GM23338 (cell line): ENCODE measurements around the gene UBE2S. TPM values are rescaled to one million over a fixed set of nuclear protein-coding genes. Genes with fewer than 3 reads are reported as not detected.

Experiments
- ATAC-seq: fragments of 200-7000 bp; cut with Tn5 transposase; 3 replicates; pipeline ENCODE4 v1.9.1; 2020
- DNase-seq: peaks from one replicate; pipeline ENCODE4 v3.0.0-alpha.2; 2015; ENCODE audit warnings: low spot score
- H2AFZ ChIP-seq: fragments of 200-600 bp; sonication (generic); 2 replicates; pipeline ENCODE4 v1.8.0; 2016; ENCODE audit warnings: antibody characterized with exemption, mild to moderate bottlenecking, moderate library complexity
- H3F3A ChIP-seq: fragments of 200-600 bp; sonication (generic); replicated peaks from 2 replicates; pipeline ENCODE4 v1.8.0; 2017; ENCODE audit warnings: antibody characterized with exemption, mixed run types, low read depth
- H3K27ac ChIP-seq: fragments of 200-600 bp; sonication (generic); 2 replicates; pipeline ENCODE4 v1.6.1; 2016; ENCODE audit warnings: low read depth
- H3K27me3 ChIP-seq: fragments of 200-600 bp; sonication (generic); 2 replicates; pipeline ENCODE4 v1.8.0; 2016; ENCODE audit warnings: mild to moderate bottlenecking, mixed run types, moderate library complexity; ENCODE audit not compliant: insufficient read depth
- H3K36me3 ChIP-seq: fragments of 200-600 bp; sonication (generic); 2 replicates; pipeline ENCODE4 v1.8.0; 2016; ENCODE audit warnings: mild to moderate bottlenecking; ENCODE audit not compliant: insufficient read depth
- H3K4me1 ChIP-seq: fragments of 200-600 bp; sonication (generic); 2 replicates; pipeline ENCODE4 v1.8.0; 2016; ENCODE audit warnings: mild to moderate bottlenecking, moderate library complexity; ENCODE audit not compliant: insufficient read depth
- H3K4me2 ChIP-seq: fragments of 200-600 bp; sonication (generic); 2 replicates; pipeline ENCODE4 v1.7.1; 2017; ENCODE audit warnings: mixed run types
- H3K4me3 ChIP-seq: fragments of 200-600 bp; sonication (generic); 2 replicates; pipeline ENCODE4 v1.6.1; 2016; ENCODE audit warnings: mixed run types
- H3K79me2 ChIP-seq: fragments of 200-600 bp; sonication (generic); replicated peaks from 2 replicates; pipeline ENCODE4 v1.8.0; 2017; ENCODE audit warnings: mild to moderate bottlenecking; ENCODE audit not compliant: insufficient read depth
- H3K9me2 ChIP-seq: fragments of 200-600 bp; sonication (generic); 2 replicates; pipeline ENCODE4 v1.8.0; 2017; ENCODE audit not compliant: insufficient read depth
- H4K20me1 ChIP-seq: fragments of 200-600 bp; sonication (generic); replicated peaks from 2 replicates; pipeline ENCODE4 v1.8.0; 2017; ENCODE audit warnings: mild to moderate bottlenecking; ENCODE audit not compliant: insufficient read depth
- H3K27ac Mint-ChIP-seq: 2 replicates; pipeline ENCODE4 v1.8.0; 2020; ENCODE audit warnings: inconsistent platforms, mild to moderate bottlenecking, moderate library complexity, mixed read lengths
- H3K27me3 Mint-ChIP-seq: 3 replicates; pipeline ENCODE4 v1.8.0; 2022; ENCODE audit warnings: low read depth, mild to moderate bottlenecking, moderate library complexity, mixed read lengths, inconsistent platforms; ENCODE audit not compliant: insufficient read depth, poor library complexity
- H3K36me3 Mint-ChIP-seq: 3 replicates; pipeline ENCODE4 v1.8.0; 2021; ENCODE audit warnings: low read depth, mild to moderate bottlenecking, inconsistent platforms, moderate library complexity, mixed read lengths
- H3K4me1 Mint-ChIP-seq: 3 replicates; pipeline ENCODE4 v1.8.0; 2020; ENCODE audit warnings: mild to moderate bottlenecking, inconsistent platforms, mixed read lengths
- H3K4me3 Mint-ChIP-seq: 3 replicates; pipeline ENCODE4 v1.8.0; 2021; ENCODE audit warnings: moderate library complexity, mild to moderate bottlenecking, inconsistent platforms, mixed read lengths
- H3K9me3 Mint-ChIP-seq: 3 replicates; pipeline ENCODE4 v1.8.0; 2020; ENCODE audit warnings: moderate library complexity, mild to moderate bottlenecking, inconsistent platforms, mixed read lengths
- CREB1 ChIP-seq: fragments of 250-450 bp; sonication (Bioruptor Pico); IDR thresholded peaks from 2 replicates; pipeline ENCODE4 v1.5.0; 2020; ENCODE audit warnings: low read depth, mild to moderate bottlenecking, moderate library complexity
- EZH2 ChIP-seq: fragments of 200-600 bp; sonication (generic); IDR thresholded peaks from one replicate; pipeline ENCODE4 v1.8.0; 2017; ENCODE audit warnings: antibody characterized with exemption, mild to moderate bottlenecking, low read depth; ENCODE audit not compliant: unreplicated experiment
- EZH2phosphoT487 ChIP-seq: fragments of 200-600 bp; sonication (generic); IDR thresholded peaks from one replicate; pipeline ENCODE4 v1.8.1; 2018; ENCODE audit warnings: antibody characterized with exemption; ENCODE audit not compliant: unreplicated experiment
- JUNB ChIP-seq: IDR thresholded peaks from one replicate; pipeline ENCODE4 v1.6.1; 2016; ENCODE audit warnings: antibody characterized with exemption; ENCODE audit not compliant: unreplicated experiment
- NANOG ChIP-seq: IDR thresholded peaks from 2 replicates; pipeline ENCODE4 v1.6.1; 2016; ENCODE audit warnings: antibody characterized with exemption, borderline replicate concordance
- POLR2AphosphoS5 ChIP-seq: IDR thresholded peaks from 2 replicates; pipeline ENCODE4 v1.6.1; 2016; ENCODE audit warnings: antibody characterized with exemption, low read depth
- STAT1 ChIP-seq: IDR thresholded peaks from one replicate; pipeline ENCODE4 v1.6.1; 2016; ENCODE audit warnings: antibody characterized with exemption; ENCODE audit not compliant: unreplicated experiment
- ZNF114 ChIP-seq: fragments of 250-450 bp; sonication (Bioruptor Pico); IDR thresholded peaks from 2 replicates; pipeline ENCODE4 v1.5.0; 2020; ENCODE audit warnings: mild to moderate bottlenecking, moderate library complexity
- ZNF331 ChIP-seq: fragments of 250-450 bp; sonication (Bioruptor Pico); IDR thresholded peaks from 2 replicates; pipeline ENCODE4 v1.5.0; 2020; ENCODE audit warnings: low read depth, mild to moderate bottlenecking, moderate library complexity
- polyA plus RNA-seq: library from polyadenylated mRNA; unstranded; fragments of >200 nt; fragmentation: Nextera tagmentation; extraction: Ambion mirVana; gene quantifications from 2 replicates; pipeline ENCODE4 v1.2.1, GENCODE V29; 2016
- total RNA-seq: library from RNA; depleted of rRNA; stranded (reverse); fragments of >200 nt; shearing (Covaris generic); gene quantifications from 2 replicates; pipeline ENCODE4 v1.2.3, GENCODE V29; 2014
- TF ChIP-seq, protein P1 (sequence below): fragments of 250-450 bp; sonication (Bioruptor Pico); IDR thresholded peaks from 2 replicates; pipeline ENCODE4 v1.5.0; 2020; ENCODE audit warnings: mild to moderate bottlenecking, moderate library complexity
- TF ChIP-seq, protein P2 (sequence below): IDR thresholded peaks from 2 replicates; pipeline ENCODE4 v1.6.1; 2016; ENCODE audit warnings: antibody characterized with exemption
- TF ChIP-seq, protein P3 (sequence below), 2 experiments: fragments of 200-600 bp in 1 of 2; sonication (generic) in 1 of 2; conservative IDR thresholded peaks; 2 replicates each; pipeline versions ENCODE4 v1.5.1 to v1.6.1; 2016 to 2017; ENCODE audit warnings: antibody characterized with exemption in 2 of 2, low read depth in 2 of 2, mild to moderate bottlenecking in 2 of 2, moderate library complexity in 1 of 2
- TF ChIP-seq, protein P4 (sequence below): IDR thresholded peaks from one replicate; pipeline ENCODE4 v1.6.1; 2018; ENCODE audit warnings: antibody characterized with exemption; ENCODE audit not compliant: unreplicated experiment

UBE2S gene
- total and polyA plus RNA-seq, 2 experiments from 2014 or later, result 363 to 533 TPM

DNA sequence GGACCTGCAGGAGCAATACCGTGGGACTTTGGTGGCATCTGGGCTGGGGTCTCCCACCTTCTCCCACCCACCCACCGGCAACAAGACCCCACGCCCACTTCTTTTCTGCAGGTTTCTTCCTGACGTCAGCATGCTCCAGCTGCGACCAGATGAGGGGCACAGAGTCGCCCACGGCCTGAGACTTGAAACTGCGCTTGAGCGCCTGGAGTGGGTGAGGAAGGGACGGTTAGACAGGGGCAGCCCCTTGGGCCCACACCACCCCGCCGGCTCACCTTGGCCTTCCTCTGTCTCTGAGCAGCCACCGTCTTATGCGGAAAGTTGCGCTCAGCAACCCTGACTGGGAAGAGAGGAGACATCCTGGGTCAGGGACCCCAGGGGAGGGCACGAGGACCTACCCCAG lies 46.7 kb downstream of the UBE2S start:
- H3K9me2 ChIP-seq, result no peaks in the 10 kb centered on the region
- H3K4me2 ChIP-seq, result no peak overlapping the region
- ATAC-seq (no peak), DNase-seq (no peak)
- Mint-ChIP-seq H3K9me3 (no peaks in the 10 kb centered on the region), H3K27me3 (peaks cover 32% of the 10 kb centered on the region), H3K27ac (no peak overlapping the region), H3K4me3 (no peak overlapping the region), H3K36me3 (no peaks in the 10 kb centered on the region), H3K4me1 (peaks cover 9% of the 10 kb centered on the region; the same call in 2 of the 3 replicates)
- H3K27me3 ChIP-seq, result peaks cover 24% of the 10 kb centered on the region
- TF ChIP-seq, protein P1, sequence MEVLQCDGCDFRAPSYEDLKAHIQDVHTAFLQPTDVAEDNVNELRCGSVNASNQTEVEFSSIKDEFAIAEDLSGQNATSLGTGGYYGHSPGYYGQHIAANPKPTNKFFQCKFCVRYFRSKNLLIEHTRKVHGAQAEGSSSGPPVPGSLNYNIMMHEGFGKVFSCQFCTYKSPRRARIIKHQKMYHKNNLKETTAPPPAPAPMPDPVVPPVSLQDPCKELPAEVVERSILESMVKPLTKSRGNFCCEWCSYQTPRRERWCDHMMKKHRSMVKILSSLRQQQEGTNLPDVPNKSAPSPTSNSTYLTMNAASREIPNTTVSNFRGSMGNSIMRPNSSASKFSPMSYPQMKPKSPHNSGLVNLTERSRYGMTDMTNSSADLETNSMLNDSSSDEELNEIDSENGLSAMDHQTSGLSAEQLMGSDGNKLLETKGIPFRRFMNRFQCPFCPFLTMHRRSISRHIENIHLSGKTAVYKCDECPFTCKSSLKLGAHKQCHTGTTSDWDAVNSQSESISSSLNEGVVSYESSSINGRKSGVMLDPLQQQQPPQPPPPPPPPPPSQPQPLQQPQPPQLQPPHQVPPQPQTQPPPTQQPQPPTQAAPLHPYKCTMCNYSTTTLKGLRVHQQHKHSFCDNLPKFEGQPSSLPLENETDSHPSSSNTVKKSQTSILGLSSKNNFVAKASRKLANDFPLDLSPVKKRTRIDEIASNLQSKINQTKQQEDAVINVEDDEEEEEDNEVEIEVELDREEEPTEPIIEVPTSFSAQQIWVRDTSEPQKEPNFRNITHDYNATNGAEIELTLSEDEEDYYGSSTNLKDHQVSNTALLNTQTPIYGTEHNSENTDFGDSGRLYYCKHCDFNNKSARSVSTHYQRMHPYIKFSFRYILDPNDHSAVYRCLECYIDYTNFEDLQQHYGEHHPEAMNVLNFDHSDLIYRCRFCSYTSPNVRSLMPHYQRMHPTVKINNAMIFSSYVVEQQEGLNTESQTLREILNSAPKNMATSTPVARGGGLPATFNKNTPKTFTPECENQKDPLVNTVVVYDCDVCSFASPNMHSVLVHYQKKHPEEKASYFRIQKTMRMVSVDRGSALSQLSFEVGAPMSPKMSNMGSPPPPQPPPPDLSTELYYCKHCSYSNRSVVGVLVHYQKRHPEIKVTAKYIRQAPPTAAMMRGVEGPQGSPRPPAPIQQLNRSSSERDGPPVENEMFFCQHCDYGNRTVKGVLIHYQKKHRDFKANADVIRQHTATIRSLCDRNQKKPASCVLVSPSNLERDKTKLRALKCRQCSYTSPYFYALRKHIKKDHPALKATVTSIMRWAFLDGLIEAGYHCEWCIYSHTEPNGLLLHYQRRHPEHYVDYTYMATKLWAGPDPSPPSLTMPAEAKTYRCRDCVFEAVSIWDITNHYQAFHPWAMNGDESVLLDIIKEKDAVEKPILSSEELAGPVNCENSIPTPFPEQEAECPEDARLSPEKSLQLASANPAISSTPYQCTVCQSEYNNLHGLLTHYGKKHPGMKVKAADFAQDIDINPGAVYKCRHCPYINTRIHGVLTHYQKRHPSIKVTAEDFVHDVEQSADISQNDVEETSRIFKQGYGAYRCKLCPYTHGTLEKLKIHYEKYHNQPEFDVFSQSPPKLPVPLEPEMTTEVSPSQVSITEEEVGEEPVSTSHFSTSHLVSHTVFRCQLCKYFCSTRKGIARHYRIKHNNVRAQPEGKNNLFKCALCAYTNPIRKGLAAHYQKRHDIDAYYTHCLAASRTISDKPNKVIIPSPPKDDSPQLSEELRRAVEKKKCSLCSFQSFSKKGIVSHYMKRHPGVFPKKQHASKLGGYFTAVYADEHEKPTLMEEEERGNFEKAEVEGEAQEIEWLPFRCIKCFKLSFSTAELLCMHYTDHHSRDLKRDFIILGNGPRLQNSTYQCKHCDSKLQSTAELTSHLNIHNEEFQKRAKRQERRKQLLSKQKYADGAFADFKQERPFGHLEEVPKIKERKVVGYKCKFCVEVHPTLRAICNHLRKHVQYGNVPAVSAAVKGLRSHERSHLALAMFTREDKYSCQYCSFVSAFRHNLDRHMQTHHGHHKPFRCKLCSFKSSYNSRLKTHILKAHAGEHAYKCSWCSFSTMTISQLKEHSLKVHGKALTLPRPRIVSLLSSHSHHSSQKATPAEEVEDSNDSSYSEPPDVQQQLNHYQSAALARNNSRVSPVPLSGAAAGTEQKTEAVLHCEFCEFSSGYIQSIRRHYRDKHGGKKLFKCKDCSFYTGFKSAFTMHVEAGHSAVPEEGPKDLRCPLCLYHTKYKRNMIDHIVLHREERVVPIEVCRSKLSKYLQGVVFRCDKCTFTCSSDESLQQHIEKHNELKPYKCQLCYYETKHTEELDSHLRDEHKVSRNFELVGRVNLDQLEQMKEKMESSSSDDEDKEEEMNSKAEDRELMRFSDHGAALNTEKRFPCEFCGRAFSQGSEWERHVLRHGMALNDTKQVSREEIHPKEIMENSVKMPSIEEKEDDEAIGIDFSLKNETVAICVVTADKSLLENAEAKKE, result no peak
- TF ChIP-seq STAT1 (no peak), EZH2 (no peak), EZH2phosphoT487 (no peak), JUNB (no peak), ZNF114 (no peak), POLR2AphosphoS5 (no peak), NANOG (no peak), CREB1 (CRISPR knock-in tag) (no peak), ZNF331 (CRISPR knock-in tag) (no peak)
- TF ChIP-seq, protein P2, sequence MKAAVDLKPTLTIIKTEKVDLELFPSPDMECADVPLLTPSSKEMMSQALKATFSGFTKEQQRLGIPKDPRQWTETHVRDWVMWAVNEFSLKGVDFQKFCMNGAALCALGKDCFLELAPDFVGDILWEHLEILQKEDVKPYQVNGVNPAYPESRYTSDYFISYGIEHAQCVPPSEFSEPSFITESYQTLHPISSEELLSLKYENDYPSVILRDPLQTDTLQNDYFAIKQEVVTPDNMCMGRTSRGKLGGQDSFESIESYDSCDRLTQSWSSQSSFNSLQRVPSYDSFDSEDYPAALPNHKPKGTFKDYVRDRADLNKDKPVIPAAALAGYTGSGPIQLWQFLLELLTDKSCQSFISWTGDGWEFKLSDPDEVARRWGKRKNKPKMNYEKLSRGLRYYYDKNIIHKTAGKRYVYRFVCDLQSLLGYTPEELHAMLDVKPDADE, result no peak
- TF ChIP-seq, protein P3, sequence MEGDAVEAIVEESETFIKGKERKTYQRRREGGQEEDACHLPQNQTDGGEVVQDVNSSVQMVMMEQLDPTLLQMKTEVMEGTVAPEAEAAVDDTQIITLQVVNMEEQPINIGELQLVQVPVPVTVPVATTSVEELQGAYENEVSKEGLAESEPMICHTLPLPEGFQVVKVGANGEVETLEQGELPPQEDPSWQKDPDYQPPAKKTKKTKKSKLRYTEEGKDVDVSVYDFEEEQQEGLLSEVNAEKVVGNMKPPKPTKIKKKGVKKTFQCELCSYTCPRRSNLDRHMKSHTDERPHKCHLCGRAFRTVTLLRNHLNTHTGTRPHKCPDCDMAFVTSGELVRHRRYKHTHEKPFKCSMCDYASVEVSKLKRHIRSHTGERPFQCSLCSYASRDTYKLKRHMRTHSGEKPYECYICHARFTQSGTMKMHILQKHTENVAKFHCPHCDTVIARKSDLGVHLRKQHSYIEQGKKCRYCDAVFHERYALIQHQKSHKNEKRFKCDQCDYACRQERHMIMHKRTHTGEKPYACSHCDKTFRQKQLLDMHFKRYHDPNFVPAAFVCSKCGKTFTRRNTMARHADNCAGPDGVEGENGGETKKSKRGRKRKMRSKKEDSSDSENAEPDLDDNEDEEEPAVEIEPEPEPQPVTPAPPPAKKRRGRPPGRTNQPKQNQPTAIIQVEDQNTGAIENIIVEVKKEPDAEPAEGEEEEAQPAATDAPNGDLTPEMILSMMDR (conservative IDR thresholded peaks at IDR 0.05; ENCODE audit: low read depth in 2 of 2), result no peak
- TF ChIP-seq, protein P4, sequence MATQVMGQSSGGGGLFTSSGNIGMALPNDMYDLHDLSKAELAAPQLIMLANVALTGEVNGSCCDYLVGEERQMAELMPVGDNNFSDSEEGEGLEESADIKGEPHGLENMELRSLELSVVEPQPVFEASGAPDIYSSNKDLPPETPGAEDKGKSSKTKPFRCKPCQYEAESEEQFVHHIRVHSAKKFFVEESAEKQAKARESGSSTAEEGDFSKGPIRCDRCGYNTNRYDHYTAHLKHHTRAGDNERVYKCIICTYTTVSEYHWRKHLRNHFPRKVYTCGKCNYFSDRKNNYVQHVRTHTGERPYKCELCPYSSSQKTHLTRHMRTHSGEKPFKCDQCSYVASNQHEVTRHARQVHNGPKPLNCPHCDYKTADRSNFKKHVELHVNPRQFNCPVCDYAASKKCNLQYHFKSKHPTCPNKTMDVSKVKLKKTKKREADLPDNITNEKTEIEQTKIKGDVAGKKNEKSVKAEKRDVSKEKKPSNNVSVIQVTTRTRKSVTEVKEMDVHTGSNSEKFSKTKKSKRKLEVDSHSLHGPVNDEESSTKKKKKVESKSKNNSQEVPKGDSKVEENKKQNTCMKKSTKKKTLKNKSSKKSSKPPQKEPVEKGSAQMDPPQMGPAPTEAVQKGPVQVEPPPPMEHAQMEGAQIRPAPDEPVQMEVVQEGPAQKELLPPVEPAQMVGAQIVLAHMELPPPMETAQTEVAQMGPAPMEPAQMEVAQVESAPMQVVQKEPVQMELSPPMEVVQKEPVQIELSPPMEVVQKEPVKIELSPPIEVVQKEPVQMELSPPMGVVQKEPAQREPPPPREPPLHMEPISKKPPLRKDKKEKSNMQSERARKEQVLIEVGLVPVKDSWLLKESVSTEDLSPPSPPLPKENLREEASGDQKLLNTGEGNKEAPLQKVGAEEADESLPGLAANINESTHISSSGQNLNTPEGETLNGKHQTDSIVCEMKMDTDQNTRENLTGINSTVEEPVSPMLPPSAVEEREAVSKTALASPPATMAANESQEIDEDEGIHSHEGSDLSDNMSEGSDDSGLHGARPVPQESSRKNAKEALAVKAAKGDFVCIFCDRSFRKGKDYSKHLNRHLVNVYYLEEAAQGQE, result no peak
- H3K36me3 ChIP-seq, result no peaks in the 10 kb centered on the region
- H3K4me1 ChIP-seq, result no peaks in the 10 kb centered on the region
- H3K27ac ChIP-seq, result no peak overlapping the region
- H3F3A ChIP-seq, result peaks cover under 1% of the 10 kb centered on the region; the same call in 1 of the 2 replicates
- no peaks in the 10 kb centered on the region for H4K20me1 ChIP-seq
- no peak overlapping the region for H2AFZ ChIP-seq
- no peaks in the 10 kb centered on the region for H3K79me2 ChIP-seq
- H3K4me3 ChIP-seq, result no peak overlapping the region
